ENCODE measurements around the gene RBM20.

GRCh38 chr10:110751850-110752249, 107.7 kb downstream of the RBM20 start:
- TF ChIP-seq CTCF (IDR thresholded peaks at IDR 0.05) = no peak
- TF ChIP-seq POLR2A (IDR thresholded peaks at IDR 0.05) = no peak
- no peak for TF ChIP-seq POLR2AphosphoS5 (IDR thresholded peaks at IDR 0.05)

All from breast epithelium (tissue), 3 donors.